ENCODE results near the gene KCNH8.

KCNH8 gene

DNA sequence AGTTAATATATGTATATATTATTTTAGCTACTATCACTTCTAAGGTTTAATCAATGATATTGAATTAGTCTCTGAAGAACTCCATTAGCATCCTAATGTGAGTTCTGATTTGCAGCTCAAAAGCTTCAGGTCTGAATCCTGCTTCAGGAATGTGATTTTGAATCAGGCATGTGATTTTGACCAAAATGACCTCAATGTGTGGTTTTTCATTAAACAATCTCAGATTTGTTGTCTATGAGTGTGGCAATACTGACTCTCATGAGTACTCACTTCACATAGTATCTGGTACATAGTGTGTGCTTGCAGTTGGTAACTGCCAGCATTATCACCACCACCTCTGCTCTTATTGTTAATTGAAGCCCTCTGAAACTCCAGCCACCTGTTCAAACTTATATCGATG, 251.0 kb downstream of the KCNH8 start:
- H3K27ac ChIP-seq (ENCODE audit: low read depth in 2 of 2, low read length in 2 of 2) = no peak overlapping the region
- H3K4me3 ChIP-seq (ENCODE audit: low read length in 2 of 2) = no peak overlapping the region
- H3K27me3 ChIP-seq (ENCODE audit: control insufficient read depth in 2 of 2, insufficient read depth in 2 of 2, low read length in 2 of 2) = no peaks in the 10 kb centered on the region
- no peaks in the 10 kb centered on the region for H3K9me3 ChIP-seq (ENCODE audit: control insufficient read depth in 2 of 2, low read length in 2 of 2)
- H3K4me1 ChIP-seq (ENCODE audit: control insufficient read depth in 2 of 2, insufficient read depth in 2 of 2, low read length in 2 of 2) = no peaks in the 10 kb centered on the region
- no peaks in the 10 kb centered on the region for H3K36me3 ChIP-seq (ENCODE audit: control insufficient read depth in 2 of 2, insufficient read depth in 2 of 2, low read length in 2 of 2)
- no peak overlapping the region for H3K9ac ChIP-seq (ENCODE audit: low read depth in 1 of 2, low read length in 2 of 2)

DNA sequence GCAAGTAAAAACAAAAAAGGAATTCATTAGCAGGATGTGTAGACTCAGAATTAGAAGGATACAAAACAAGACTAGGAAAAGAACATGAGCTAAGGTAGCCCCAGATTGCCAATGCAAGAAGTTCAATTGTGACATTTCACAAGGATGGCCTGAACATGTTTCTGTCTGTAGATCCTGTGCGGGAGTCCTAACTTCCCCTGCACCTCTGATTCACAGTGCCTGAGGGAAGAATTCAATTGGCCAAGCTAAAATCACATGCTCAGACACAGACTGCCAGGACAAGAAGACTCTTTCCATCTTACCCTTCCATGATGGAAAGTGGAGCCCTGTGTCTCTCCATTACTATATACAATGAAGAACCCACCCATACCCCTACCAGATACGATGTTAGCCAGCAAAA, 251.5 kb downstream of the KCNH8 start:
- H3K27ac ChIP-seq (ENCODE audit: low read depth in 2 of 2, low read length in 2 of 2) = no peak overlapping the region
- no peaks in the 10 kb centered on the region for H3K4me1 ChIP-seq (ENCODE audit: control insufficient read depth in 2 of 2, insufficient read depth in 2 of 2, low read length in 2 of 2)
- no peak overlapping the region for H3K4me3 ChIP-seq (ENCODE audit: low read length in 2 of 2)
- H3K9ac ChIP-seq (ENCODE audit: low read depth in 1 of 2, low read length in 2 of 2) = no peak overlapping the region
- H3K36me3 ChIP-seq (ENCODE audit: control insufficient read depth in 2 of 2, insufficient read depth in 2 of 2, low read length in 2 of 2) = no peaks in the 10 kb centered on the region
- no peaks in the 10 kb centered on the region for H3K27me3 ChIP-seq (ENCODE audit: control insufficient read depth in 2 of 2, insufficient read depth in 2 of 2, low read length in 2 of 2)
- no peaks in the 10 kb centered on the region for H3K9me3 ChIP-seq (ENCODE audit: control insufficient read depth in 2 of 2, low read length in 2 of 2)

- Histone ChIP-seq H3K9me3 (ENCODE audit: control insufficient read depth in 2 of 2, low read length in 2 of 2) (no peaks in the 10 kb centered on the region), H3K36me3 (ENCODE audit: control insufficient read depth in 2 of 2, insufficient read depth in 2 of 2, low read length in 2 of 2) (no peaks in the 10 kb centered on the region), H3K27me3 (ENCODE audit: control insufficient read depth in 2 of 2, insufficient read depth in 2 of 2, low read length in 2 of 2) (no peaks in the 10 kb centered on the region), H3K4me3 (ENCODE audit: low read length in 2 of 2) (no peak overlapping the region), H3K27ac (ENCODE audit: low read depth in 2 of 2, low read length in 2 of 2) (no peak overlapping the region), H3K4me1 (ENCODE audit: control insufficient read depth in 2 of 2, insufficient read depth in 2 of 2, low read length in 2 of 2) (no peaks in the 10 kb centered on the region), H3K9ac (ENCODE audit: low read depth in 1 of 2, low read length in 2 of 2) (no peak overlapping the region)
Observed at GRCh38 chr3:19420159-19420558, 271.8 kb downstream of the KCNH8 start.

DNA sequence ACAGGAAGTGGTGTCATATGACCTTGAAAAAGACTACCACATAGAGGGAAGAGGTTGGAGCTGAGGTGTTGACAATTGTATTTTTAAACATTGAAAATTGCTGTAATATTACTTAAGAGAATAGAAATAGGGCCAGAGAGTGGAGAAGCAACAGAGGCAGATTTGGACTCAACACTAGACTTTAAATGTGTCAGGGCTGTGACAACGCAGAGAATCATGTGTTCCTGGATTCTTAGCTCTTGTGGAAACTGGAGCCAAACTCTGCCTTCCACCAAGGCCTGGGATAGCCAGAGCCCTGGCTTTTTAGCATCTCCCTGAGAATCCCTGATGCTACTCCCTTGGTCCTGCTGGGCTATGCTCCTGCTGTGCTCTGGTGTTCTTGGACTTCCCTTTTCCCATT, 277.5 kb downstream of the KCNH8 start:
- Histone ChIP-seq H3K4me3 (ENCODE audit: low read length in 2 of 2) (no peak overlapping the region), H3K9me3 (ENCODE audit: control insufficient read depth in 2 of 2, low read length in 2 of 2) (no peaks in the 10 kb centered on the region), H3K27ac (ENCODE audit: low read depth in 2 of 2, low read length in 2 of 2) (no peak overlapping the region), H3K36me3 (ENCODE audit: control insufficient read depth in 2 of 2, insufficient read depth in 2 of 2, low read length in 2 of 2) (no peaks in the 10 kb centered on the region), H3K4me1 (ENCODE audit: control insufficient read depth in 2 of 2, insufficient read depth in 2 of 2, low read length in 2 of 2) (no peaks in the 10 kb centered on the region), H3K27me3 (ENCODE audit: control insufficient read depth in 2 of 2, insufficient read depth in 2 of 2, low read length in 2 of 2) (no peaks in the 10 kb centered on the region), H3K9ac (ENCODE audit: low read depth in 1 of 2, low read length in 2 of 2) (no peak overlapping the region)

- H3K9me3 ChIP-seq (ENCODE audit: control insufficient read depth in 2 of 2, low read length in 2 of 2) = no peaks in the 10 kb centered on the region
- no peak overlapping the region for H3K4me3 ChIP-seq (ENCODE audit: low read length in 2 of 2)
- no peaks in the 10 kb centered on the region for H3K27me3 ChIP-seq (ENCODE audit: control insufficient read depth in 2 of 2, insufficient read depth in 2 of 2, low read length in 2 of 2)
- no peak overlapping the region for H3K27ac ChIP-seq (ENCODE audit: low read depth in 2 of 2, low read length in 2 of 2)
- H3K4me1 ChIP-seq (ENCODE audit: control insufficient read depth in 2 of 2, insufficient read depth in 2 of 2, low read length in 2 of 2) = no peaks in the 10 kb centered on the region
- H3K36me3 ChIP-seq (ENCODE audit: control insufficient read depth in 2 of 2, insufficient read depth in 2 of 2, low read length in 2 of 2) = no peaks in the 10 kb centered on the region
- H3K9ac ChIP-seq (ENCODE audit: low read depth in 1 of 2, low read length in 2 of 2) = no peak overlapping the region
Observed at GRCh38 chr3:19427422-19428149, 279.3 kb downstream of the KCNH8 start.

DNA sequence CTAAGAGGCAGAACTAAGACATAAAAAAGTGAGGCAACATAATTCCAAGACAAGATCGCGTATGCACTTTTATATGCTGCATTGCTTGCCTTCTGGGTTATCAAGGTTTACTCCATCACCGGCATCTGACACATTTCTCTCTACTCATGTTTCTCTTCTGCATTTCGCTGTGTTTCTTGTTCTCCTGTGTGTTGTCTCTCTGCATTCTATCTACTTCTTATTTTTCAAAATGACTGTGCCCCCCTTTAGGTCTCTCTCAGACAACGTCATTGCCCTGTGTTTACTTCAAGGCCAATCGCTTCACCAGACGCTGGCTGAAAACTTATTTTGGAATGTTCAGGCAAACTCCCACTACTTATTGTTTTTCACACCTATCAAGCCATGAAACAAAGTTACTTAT, 280.4 kb downstream of the KCNH8 start:
- Histone ChIP-seq H3K36me3 (ENCODE audit: control insufficient read depth in 2 of 2, insufficient read depth in 2 of 2, low read length in 2 of 2) (no peaks in the 10 kb centered on the region), H3K4me3 (ENCODE audit: low read length in 2 of 2) (no peak overlapping the region), H3K9ac (ENCODE audit: low read depth in 1 of 2, low read length in 2 of 2) (no peak overlapping the region), H3K9me3 (ENCODE audit: control insufficient read depth in 2 of 2, low read length in 2 of 2) (no peaks in the 10 kb centered on the region), H3K4me1 (ENCODE audit: control insufficient read depth in 2 of 2, insufficient read depth in 2 of 2, low read length in 2 of 2) (no peaks in the 10 kb centered on the region), H3K27ac (ENCODE audit: low read depth in 2 of 2, low read length in 2 of 2) (no peak overlapping the region), H3K27me3 (ENCODE audit: control insufficient read depth in 2 of 2, insufficient read depth in 2 of 2, low read length in 2 of 2) (no peaks in the 10 kb centered on the region)

DNA sequence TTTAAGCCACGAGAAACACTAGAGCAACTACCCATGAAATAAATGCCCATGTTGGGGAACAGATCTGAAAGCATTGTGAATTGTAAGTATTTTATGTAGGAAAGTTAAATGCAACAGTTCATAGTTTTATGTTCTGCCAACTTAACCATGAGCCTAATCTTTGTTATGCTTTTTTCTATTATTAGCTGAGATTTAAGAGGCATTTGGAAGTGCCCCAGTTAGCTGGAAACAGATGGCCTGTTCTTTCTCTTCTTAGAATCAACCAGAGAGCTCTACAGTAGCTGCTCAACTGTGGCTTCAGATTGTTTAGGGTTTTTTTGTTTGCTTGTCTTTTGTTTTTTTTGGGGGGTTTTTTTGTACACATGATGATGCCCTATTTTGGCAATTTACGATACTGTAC, 284.4 kb downstream of the KCNH8 start:
- Histone ChIP-seq H3K9me3 (ENCODE audit: control insufficient read depth in 2 of 2, low read length in 2 of 2) (no peaks in the 10 kb centered on the region), H3K36me3 (ENCODE audit: control insufficient read depth in 2 of 2, insufficient read depth in 2 of 2, low read length in 2 of 2) (no peaks in the 10 kb centered on the region), H3K4me1 (ENCODE audit: control insufficient read depth in 2 of 2, insufficient read depth in 2 of 2, low read length in 2 of 2) (no peaks in the 10 kb centered on the region), H3K27ac (ENCODE audit: low read depth in 2 of 2, low read length in 2 of 2) (no peak overlapping the region), H3K9ac (ENCODE audit: low read depth in 1 of 2, low read length in 2 of 2) (no peak overlapping the region), H3K4me3 (ENCODE audit: low read length in 2 of 2) (no peak overlapping the region), H3K27me3 (ENCODE audit: control insufficient read depth in 2 of 2, insufficient read depth in 2 of 2, low read length in 2 of 2) (no peaks in the 10 kb centered on the region)

DNA sequence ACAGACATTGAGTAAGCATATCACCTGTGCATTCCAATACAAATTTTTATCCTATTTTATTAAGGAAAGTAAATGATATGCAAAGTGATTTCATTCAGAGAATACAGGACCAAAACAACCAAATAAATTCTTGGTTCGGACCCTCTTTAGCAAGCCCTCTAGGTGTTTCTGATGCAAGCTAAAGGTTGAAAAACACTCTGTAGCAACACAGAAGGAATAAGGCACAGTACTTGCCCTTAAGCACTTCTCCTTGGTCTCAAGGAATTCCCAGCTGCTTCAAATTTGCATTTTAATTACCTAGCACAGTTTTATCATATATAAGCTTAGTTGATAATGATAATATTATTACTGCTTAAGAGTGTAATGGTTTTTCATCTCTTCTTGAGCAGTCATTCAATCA, 288.4 kb downstream of the KCNH8 start:
- H3K27me3 ChIP-seq (ENCODE audit: control insufficient read depth in 2 of 2, insufficient read depth in 2 of 2, low read length in 2 of 2) = no peaks in the 10 kb centered on the region
- H3K9me3 ChIP-seq (ENCODE audit: control insufficient read depth in 2 of 2, low read length in 2 of 2) = no peaks in the 10 kb centered on the region

DNA sequence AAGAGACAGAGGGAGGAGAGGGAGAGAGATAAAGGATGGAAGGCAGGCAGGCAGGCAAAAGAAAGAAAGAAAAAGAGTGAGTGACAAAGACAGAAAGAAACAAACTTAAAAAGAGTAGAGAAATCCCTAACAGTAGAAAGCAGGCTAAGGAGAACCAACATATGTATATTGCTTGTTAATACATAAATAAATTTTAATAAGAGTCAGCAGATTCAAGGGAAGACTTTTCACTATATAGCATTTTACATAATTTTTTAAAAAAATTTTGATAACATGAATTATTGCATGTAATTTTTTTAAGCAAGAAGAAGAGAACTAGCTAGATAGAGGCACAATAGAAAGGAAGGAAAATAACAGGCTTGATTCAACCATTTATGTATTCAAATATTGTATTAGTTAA, 291.6 kb downstream of the KCNH8 start:
- Histone ChIP-seq H3K9me3 (ENCODE audit: control insufficient read depth in 2 of 2, low read length in 2 of 2) (no peaks in the 10 kb centered on the region), H3K4me1 (ENCODE audit: control insufficient read depth in 2 of 2, insufficient read depth in 2 of 2, low read length in 2 of 2) (no peaks in the 10 kb centered on the region), H3K27ac (ENCODE audit: low read depth in 2 of 2, low read length in 2 of 2) (no peak overlapping the region), H3K36me3 (ENCODE audit: control insufficient read depth in 2 of 2, insufficient read depth in 2 of 2, low read length in 2 of 2) (no peaks in the 10 kb centered on the region), H3K9ac (ENCODE audit: low read depth in 1 of 2, low read length in 2 of 2) (no peak overlapping the region), H3K27me3 (ENCODE audit: control insufficient read depth in 2 of 2, insufficient read depth in 2 of 2, low read length in 2 of 2) (no peaks in the 10 kb centered on the region), H3K4me3 (ENCODE audit: low read length in 2 of 2) (no peak overlapping the region)

More for the DNA sequence above, 288.4 kb downstream of the KCNH8 start:
- no peaks in the 10 kb centered on the region for H3K36me3 ChIP-seq (ENCODE audit: control insufficient read depth in 2 of 2, insufficient read depth in 2 of 2, low read length in 2 of 2)
- H3K9ac ChIP-seq (ENCODE audit: low read depth in 1 of 2, low read length in 2 of 2) = no peak overlapping the region
- H3K27ac ChIP-seq (ENCODE audit: low read depth in 2 of 2, low read length in 2 of 2) = no peak overlapping the region
- H3K4me1 ChIP-seq (ENCODE audit: control insufficient read depth in 2 of 2, insufficient read depth in 2 of 2, low read length in 2 of 2) = no peaks in the 10 kb centered on the region
- H3K4me3 ChIP-seq (ENCODE audit: low read length in 2 of 2) = no peak overlapping the region

GRCh38 chr3:19446138-19446537, 297.8 kb downstream of the KCNH8 start:
- no peaks in the 10 kb centered on the region for H3K27me3 ChIP-seq (ENCODE audit: control insufficient read depth in 2 of 2, insufficient read depth in 2 of 2, low read length in 2 of 2)
- H3K9me3 ChIP-seq (ENCODE audit: control insufficient read depth in 2 of 2, low read length in 2 of 2) = no peaks in the 10 kb centered on the region
- H3K36me3 ChIP-seq (ENCODE audit: control insufficient read depth in 2 of 2, insufficient read depth in 2 of 2, low read length in 2 of 2) = no peaks in the 10 kb centered on the region
- H3K9ac ChIP-seq (ENCODE audit: low read depth in 1 of 2, low read length in 2 of 2) = no peak overlapping the region
- no peaks in the 10 kb centered on the region for H3K4me1 ChIP-seq (ENCODE audit: control insufficient read depth in 2 of 2, insufficient read depth in 2 of 2, low read length in 2 of 2)
- H3K27ac ChIP-seq (ENCODE audit: low read depth in 2 of 2, low read length in 2 of 2) = no peak overlapping the region
- no peak overlapping the region for H3K4me3 ChIP-seq (ENCODE audit: low read length in 2 of 2)

- H3K27ac ChIP-seq (ENCODE audit: low read depth in 2 of 2, low read length in 2 of 2) = no peak overlapping the region
- no peak overlapping the region for H3K4me3 ChIP-seq (ENCODE audit: low read length in 2 of 2)
- H3K4me1 ChIP-seq (ENCODE audit: control insufficient read depth in 2 of 2, insufficient read depth in 2 of 2, low read length in 2 of 2) = no peaks in the 10 kb centered on the region
- H3K36me3 ChIP-seq (ENCODE audit: control insufficient read depth in 2 of 2, insufficient read depth in 2 of 2, low read length in 2 of 2) = no peaks in the 10 kb centered on the region
- H3K9me3 ChIP-seq (ENCODE audit: control insufficient read depth in 2 of 2, low read length in 2 of 2) = no peaks in the 10 kb centered on the region
- no peak overlapping the region for H3K9ac ChIP-seq (ENCODE audit: low read depth in 1 of 2, low read length in 2 of 2)
- no peaks in the 10 kb centered on the region for H3K27me3 ChIP-seq (ENCODE audit: control insufficient read depth in 2 of 2, insufficient read depth in 2 of 2, low read length in 2 of 2)
Observed at GRCh38 chr3:19446687-19447086, 298.4 kb downstream of the KCNH8 start.
